Ascending aorta (tissue), 2 donors: ENCODE data around the gene NPAS1. TPM values are rescaled to one million over a fixed set of nuclear protein-coding genes. Genes with fewer than 3 reads are reported as not detected.
A peak's percentile ranks its signal among the peaks of the same experiment; 100 is the strongest.

Experiments used
- DNase-seq, 2 donors: peaks; one replicate each; pipeline ENCODE4 v3.0.0-alpha.2; 2019; ENCODE audit warnings: low spot score in 2 of 2
- H3K27ac ChIP-seq, 2 donors: fragments of 200-600 bp; sonication (generic); one replicate each; pipeline ENCODE4 v1.5.1; 2016 to 2017; ENCODE audit warnings: mild to moderate bottlenecking in 1 of 2
- H3K27me3 ChIP-seq: fragments of 200-600 bp; sonication (generic); one replicate; pipeline ENCODE4 v1.5.1; 2017
- H3K36me3 ChIP-seq, 2 donors: fragments of 200-600 bp; sonication (generic); one replicate each; pipeline ENCODE4 v1.5.1; 2016
- H3K4me1 ChIP-seq, 2 donors: fragments of 200-600 bp; sonication (generic); one replicate each; pipeline ENCODE4 v1.5.1; 2016 to 2017; ENCODE audit warnings: mild to moderate bottlenecking in 1 of 2
- H3K4me3 ChIP-seq, 2 donors: fragments of 200-600 bp; sonication (generic); one replicate each; pipeline ENCODE4 v1.5.1; 2016 to 2017; ENCODE audit warnings: mild to moderate bottlenecking in 1 of 2
- H3K9me3 ChIP-seq, 2 donors: fragments of 200-600 bp; sonication (generic); one replicate each; pipeline ENCODE4 v1.5.1; 2016
- intact Hi-C: fragments of 100-400 bp; cut with DNase I; formaldehyde crosslinking; loops from one replicate; pipeline ENCODE4 v1.15.1; 2023
- total RNA-seq: library from RNA; depleted of rRNA; stranded (reverse); fragments of >200 nt; gene quantifications from one replicate; pipeline ENCODE4 v1.1.0, GENCODE V29; 2016
- TF ChIP-seq, protein P1 (sequence below), 3 experiments: fragments of 200-600 bp in 2 of 3; fragments of 450-650 bp in 1 of 3; sonication (generic) in 2 of 3; IDR thresholded peaks; one replicate each; pipeline ENCODE4 v1.5.1; 2016 to 2019; ENCODE audit warnings: antibody characterized with exemption in 3 of 3, mild to moderate bottlenecking in 1 of 3, moderate library complexity in 1 of 3

The NPAS1 gene
- total RNA-seq, 1 donor from 2014 or later: not detected

DNA sequence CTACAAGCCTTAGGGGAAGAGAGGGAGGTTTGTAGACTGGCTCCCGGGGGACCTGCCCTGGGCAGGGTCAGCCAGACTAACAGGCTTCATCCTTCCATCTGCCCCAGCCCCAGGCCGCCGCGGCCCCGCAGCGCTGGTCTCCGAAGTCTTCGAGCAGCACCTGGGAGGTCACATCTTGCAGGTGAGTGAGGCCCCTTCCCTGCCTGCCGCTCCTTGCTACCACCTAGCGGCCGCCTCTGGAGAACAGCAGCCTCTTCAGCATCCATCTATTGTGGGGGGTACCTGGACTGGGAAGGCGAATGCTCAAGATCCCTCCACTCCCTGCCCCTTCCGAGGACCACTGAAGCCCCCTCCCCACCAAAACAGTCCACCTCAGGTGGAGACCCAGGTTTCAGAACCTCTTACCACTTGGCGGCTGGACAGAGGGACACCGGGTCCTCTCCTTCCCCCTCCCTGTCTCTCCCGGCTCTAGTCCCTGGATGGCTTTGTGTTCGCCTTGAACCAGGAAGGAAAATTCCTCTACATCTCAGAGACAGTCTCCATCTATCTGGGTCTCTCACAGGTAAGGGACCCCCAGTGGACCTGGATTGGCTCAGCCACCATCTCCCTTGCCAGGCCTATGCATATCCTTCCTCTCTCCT lies 12.7 kb downstream of the NPAS1 start:
- H3K27me3 ChIP-seq: peaks cover 11% of the 10 kb centered on the region
- H3K36me3 ChIP-seq: no peaks in the 10 kb centered on the region
- no peaks in the 10 kb centered on the region for H3K9me3 ChIP-seq
- no peak overlapping the region for H3K4me3 ChIP-seq
- DNase-seq: no peak
- peaks cover 4 to 11% of the 10 kb centered on the region in 2 donors for H3K4me1 ChIP-seq
- intact Hi-C loops: no loop called here
- TF ChIP-seq, protein P1, sequence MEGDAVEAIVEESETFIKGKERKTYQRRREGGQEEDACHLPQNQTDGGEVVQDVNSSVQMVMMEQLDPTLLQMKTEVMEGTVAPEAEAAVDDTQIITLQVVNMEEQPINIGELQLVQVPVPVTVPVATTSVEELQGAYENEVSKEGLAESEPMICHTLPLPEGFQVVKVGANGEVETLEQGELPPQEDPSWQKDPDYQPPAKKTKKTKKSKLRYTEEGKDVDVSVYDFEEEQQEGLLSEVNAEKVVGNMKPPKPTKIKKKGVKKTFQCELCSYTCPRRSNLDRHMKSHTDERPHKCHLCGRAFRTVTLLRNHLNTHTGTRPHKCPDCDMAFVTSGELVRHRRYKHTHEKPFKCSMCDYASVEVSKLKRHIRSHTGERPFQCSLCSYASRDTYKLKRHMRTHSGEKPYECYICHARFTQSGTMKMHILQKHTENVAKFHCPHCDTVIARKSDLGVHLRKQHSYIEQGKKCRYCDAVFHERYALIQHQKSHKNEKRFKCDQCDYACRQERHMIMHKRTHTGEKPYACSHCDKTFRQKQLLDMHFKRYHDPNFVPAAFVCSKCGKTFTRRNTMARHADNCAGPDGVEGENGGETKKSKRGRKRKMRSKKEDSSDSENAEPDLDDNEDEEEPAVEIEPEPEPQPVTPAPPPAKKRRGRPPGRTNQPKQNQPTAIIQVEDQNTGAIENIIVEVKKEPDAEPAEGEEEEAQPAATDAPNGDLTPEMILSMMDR (IDR thresholded peaks at IDR 0.05): peak; percentile 32 to 83 (median 82)
- H3K27ac ChIP-seq: no peak overlapping the region

DNA sequence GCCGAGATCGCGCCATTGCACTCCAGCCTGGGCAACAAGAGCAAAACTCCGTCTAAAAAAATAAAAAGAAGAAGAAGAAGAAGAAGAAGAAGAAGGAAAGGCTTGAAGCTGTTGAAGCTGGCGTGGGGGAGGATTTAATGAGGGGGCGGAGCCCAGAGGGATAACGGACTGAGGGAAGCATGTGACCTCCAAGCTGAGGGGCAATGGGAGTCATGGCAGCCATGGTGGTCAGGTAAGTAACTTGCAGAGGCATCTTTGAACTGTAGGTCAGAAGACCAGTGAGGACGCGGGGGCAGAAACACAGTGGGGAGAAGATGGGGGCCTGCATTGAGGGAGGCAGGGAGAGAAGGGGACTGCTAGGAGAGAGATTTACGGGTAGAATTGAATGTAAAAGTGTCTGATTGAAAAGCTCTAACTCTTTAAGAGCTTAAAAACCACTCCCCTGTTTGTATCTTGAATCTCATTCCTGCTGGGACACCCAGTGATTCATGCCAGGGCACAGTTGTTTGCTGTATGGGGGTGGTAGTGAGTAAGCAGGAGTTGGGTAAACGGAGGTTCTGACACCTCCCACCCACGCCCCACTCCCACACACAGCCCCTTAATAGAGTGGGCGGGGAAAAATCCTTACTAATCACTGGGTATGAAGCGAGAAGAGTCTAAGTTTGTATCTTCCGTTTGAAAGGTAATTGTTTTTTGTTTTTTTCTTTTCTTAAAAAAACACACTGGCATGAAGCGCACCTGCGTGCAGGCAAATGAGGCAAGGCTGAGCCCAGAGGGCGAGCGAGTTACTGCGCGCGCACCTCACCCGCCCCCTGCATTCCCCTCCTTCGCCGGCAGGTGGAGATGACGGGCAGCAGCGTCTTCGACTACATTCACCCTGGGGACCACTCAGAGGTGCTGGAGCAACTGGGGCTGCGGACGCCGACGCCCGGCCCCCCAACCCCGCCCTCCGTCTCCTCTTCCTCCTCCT lies 15.8 kb downstream of the NPAS1 start:
- H3K36me3 ChIP-seq: no peaks in the 10 kb centered on the region
- H3K27me3 ChIP-seq: peaks cover 7% of the 10 kb centered on the region
- TF ChIP-seq, protein P1 (IDR thresholded peaks at IDR 0.05): peak; percentile 94 to 97 (median 97)
- peak overlapping the region; percentile 42 to 72 for H3K4me3 ChIP-seq
- H3K4me1 ChIP-seq: peaks cover 4 to 11% of the 10 kb centered on the region in 2 donors
- peak overlapping the region in 1 of 2 donors; percentile 27 for H3K27ac ChIP-seq
- peak; percentile 41 to 90 for DNase-seq
- H3K9me3 ChIP-seq: no peaks in the 10 kb centered on the region
- intact Hi-C loops: loop anchor here (1.0 kb wide), 1 partner anchor 90 kb away; no protein-coding TSS in a partner anchor

DNA sequence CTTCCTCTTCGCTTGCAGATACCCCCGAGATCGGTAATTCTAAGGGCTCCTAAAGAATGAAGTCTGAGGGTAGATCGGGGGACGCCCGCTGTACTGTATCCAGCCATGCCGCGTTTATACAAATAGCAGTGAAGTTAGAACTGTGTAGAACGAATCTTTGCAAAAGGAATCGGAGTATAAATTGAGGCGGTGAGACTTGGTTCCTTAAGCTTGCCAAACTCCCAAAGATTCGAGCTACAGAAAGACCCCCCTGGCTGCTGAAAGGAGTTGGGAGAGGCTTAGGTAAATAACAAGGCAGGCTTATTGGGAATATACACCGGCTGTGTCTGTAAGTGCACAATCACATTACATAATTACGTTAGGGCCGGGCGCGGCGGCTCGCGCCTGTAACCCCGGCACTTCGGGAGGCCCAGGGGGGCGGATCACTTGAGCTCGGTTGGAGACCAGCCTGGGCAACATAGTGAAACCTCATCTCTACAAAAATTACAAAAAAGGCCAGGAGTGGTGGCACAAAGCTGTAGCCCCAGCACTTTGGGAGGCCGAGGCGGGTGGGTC lies 16.5 kb downstream of the NPAS1 start:
- H3K27me3 ChIP-seq: peaks cover 7% of the 10 kb centered on the region
- peak overlapping the region; percentile 42 to 72 for H3K4me3 ChIP-seq
- no peaks in the 10 kb centered on the region for H3K9me3 ChIP-seq
- no peaks in the 10 kb centered on the region for H3K36me3 ChIP-seq
- no peak for DNase-seq
- peaks cover 4 to 11% of the 10 kb centered on the region in 2 donors for H3K4me1 ChIP-seq
- TF ChIP-seq, protein P1 (IDR thresholded peaks at IDR 0.05): no peak
- H3K27ac ChIP-seq: peak overlapping the region in 1 of 2 donors; percentile 27
- intact Hi-C loops: loop anchor here (1.0 kb wide), 1 partner anchor 89 kb away; no protein-coding TSS in a partner anchor

DNA sequence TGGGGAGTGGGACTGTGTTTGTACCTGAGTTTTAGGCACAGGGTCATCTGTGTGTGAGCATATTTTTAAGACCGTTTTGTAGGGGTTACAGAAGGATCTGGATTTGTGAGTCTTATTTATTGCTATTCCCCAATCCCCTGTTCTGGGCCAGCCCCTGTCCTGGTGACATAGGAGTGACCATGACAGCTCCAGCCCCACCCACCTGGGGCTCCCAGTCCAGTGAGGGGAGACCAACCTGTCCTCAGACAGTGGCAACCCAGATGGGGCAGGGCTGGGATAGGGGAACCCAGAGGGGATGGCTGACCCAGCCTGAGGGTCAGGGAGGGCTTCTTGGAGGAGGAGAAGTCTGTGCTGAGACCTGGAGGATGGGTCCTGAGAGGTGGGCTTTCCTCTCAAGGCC lies 18.1 kb downstream of the NPAS1 start:
- TF ChIP-seq, protein P1 (IDR thresholded peaks at IDR 0.05): no peak
- no peaks in the 10 kb centered on the region for H3K36me3 ChIP-seq
- H3K4me1 ChIP-seq: peaks cover 4 to 11% of the 10 kb centered on the region in 2 donors
- DNase-seq: no peak
- no peak overlapping the region for H3K4me3 ChIP-seq
- H3K27me3 ChIP-seq: no peaks in the 10 kb centered on the region
- H3K9me3 ChIP-seq: no peaks in the 10 kb centered on the region
- intact Hi-C loops: no loop called here
- no peak overlapping the region for H3K27ac ChIP-seq

DNA sequence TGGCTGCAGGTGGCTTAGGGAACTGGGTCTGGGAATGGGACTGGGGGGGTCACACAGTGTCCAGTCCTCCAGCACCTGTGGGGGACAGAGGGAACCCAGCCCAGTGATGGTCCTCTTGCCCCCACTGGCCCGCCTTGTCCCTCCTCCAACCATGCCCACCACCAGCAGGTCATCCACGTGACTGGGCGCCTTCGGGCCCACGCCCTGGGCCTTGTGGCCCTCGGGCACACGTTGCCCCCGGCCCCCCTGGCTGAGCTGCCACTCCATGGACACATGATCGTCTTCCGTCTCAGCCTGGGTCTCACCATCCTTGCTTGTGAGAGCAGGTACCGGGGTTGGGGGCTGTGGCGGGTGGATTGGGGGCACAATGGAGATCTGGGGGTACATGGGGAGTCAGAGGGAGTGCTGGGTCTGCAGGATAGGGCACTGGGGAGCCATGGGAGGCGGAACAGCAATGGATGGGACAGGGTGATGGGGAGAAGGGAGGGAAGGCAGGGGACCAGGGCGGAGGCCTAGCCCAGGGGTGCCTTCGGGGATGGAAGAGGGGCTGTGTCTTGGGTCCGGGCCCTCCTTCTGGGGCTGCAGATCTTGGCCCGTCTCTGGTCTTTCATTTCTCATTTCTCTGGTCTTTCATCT lies 19.7 kb downstream of the NPAS1 start:
- H3K27ac ChIP-seq: no peak overlapping the region
- no peak for DNase-seq
- peaks cover 4 to 11% of the 10 kb centered on the region in 2 donors for H3K4me1 ChIP-seq
- H3K9me3 ChIP-seq: no peaks in the 10 kb centered on the region
- no peaks in the 10 kb centered on the region for H3K36me3 ChIP-seq
- H3K27me3 ChIP-seq: no peaks in the 10 kb centered on the region
- TF ChIP-seq, protein P1 (IDR thresholded peaks at IDR 0.05): no peak
- H3K4me3 ChIP-seq: no peak overlapping the region
- intact Hi-C loops: no loop called here
